DMS 273 treated with DMSO at 0.1 percent for 48 hours (cell line): ENCODE measurements around the gene OPN1MW3.
"Not testable (repeated sequence)": the region's sequence is repeated elsewhere in the genome, so short reads cannot be mapped to it uniquely, and the experiment has no call there.

Source experiments
- DNase-seq: peaks from one replicate; lab custom pipeline; 2025; lab: John Stamatoyannopoulos, UW

OPN1MW3 gene

DNA sequence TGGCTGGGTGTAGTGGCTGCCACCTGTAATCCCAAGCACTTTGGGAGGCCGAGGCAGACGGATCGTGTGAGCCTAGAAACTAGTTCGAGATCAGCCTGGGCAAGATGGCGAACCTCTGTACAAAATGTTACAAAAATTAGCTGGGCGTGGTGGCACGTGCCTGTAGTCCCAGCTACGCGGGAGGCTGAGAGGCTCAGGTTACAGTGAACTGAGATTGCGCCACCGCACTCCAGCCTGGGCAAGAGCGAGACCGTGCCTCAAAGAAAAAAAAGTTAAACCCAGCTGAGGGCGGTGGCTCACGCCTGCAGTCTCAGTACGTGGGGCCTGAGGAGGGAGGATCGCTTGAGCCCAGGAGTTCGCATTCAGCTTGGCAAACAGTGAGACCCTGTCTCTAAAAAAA, 39.3 kb downstream of the OPN1MW3 start:
- DNase-seq, result no peak

DNA sequence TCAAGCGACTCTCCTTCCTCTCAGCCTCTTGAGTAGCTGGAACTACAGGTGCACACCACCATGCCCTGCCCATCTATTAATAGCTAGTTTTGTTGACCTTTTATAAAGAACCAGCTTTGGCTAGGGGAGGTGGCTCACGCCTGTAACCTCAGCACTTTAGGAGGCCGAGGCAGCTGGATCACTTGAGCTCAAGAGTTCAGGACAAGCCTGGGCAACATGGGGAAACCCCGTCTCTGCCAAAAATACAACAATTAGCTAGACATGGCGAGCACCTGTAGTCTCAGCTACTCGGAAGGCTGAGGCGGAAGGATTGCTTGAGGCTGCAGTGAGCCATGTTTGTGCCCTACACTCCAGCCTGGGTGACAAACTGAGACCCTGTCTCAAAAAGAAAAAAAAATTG, 40.9 kb downstream of the OPN1MW3 start:
- peak; percentile 24 for DNase-seq

DNA sequence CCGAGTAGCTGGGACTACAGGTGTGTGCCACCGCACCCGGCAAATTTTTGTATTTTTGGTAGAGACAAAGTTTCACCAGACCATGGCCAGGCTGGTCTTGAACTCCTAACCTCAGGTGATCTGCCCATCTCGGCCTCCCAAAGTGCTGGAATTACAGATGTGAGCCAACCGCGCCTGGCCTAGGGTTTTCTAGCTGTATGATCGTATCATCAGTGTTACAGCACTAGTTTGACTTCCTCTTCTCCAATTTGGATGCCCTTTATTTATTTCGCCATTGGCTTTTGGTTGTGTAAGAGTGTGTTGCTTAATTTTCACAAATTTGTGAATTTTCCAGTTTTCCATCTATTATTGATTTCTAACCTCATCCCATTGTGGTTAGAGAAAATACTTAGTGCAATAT, 43.4 kb downstream of the OPN1MW3 start:
- DNase-seq, result no peak

DNA sequence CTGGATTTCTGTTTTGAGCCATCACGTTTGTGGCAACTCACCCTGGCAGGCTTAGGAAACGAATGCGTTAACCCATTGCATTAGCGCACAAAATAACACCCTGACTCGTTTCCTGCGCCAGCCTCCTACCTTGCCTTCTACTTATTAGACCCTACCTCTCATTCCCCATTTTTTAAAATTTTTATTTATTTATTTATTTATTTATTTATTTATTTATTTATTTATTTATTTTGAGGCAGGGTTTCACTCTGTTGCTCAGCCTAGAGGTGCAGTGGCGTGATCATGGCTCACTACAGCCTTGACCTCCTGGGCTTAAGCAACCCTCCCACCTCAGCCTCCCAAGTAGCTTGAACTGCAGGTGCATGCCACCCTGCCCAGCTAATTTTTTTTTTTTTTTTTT, 45.6 kb downstream of the OPN1MW3 start:
- not testable (repeated sequence) for DNase-seq

DNA sequence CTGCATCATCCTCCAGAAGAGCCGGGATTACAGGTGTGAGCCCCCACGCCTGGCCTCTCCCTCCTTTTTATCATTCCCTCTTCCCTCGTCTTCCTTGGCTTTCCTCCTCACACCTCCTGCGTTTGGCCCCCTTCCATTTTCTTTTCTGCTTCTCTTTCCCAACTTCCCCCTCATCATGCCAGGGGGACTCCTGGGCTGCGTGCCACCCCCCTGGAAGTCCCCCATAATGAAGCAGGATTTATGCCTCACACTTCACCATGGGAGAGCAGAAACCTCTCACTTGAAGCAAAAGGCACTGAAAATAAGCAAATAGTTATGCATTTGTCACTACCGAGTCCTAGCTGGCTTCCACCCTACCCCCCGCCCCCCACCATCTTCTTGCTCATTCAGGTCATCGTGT, 46.1 kb downstream of the OPN1MW3 start:
- DNase-seq, result no peak

DNA sequence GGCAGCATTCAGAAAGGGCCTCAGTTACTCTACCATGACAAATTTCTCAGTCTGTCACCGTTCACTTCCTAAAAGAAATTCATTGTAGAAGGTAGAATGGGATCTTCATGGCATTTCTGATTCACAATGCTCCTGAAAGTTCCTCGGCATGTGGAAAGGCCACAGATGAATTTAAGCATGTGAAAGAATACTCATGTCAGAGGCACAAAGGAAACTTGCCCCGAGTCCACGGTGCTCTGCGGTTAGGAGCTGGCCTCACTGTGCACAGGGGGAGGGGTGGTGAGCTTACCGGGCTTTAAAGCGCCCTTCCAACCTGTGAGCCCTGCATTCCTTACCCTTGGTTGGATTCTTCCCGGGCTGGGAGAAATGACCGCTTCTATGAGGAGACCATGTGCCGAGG, 47.5 kb downstream of the OPN1MW3 start:
- DNase-seq, result no peak

DNA sequence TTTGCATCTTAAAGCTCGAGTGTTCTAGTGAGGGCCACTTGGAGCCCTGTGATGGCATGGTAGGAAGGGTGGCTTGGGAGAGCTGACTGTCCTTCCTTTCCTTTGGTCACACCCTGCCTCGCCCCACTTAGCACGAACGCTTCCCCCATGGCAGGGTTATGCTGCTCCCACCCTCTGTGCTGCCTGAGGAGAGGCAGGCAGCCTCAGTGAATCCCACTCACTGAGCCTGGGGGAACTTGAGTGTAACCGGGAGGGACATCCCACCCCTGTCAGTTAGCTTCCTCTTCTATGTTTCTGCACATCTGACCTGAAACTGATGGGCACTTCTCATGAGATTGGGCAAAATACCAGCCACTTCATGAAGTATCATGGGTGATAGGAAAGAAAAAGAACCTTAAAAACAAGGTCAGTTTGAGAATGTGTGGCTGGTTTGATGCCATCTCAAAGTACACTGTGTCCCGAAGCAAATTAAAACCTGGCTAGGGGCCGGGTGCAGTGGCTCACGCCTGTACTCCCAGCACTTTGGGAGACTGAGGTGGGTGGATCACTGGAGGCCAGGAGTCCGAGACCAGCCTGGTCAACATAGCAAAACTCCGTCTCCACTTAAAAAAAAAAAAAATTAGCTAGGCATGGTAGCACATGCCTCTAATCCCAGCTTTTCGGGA, 48.3 kb downstream of the OPN1MW3 start:
- no peak for DNase-seq

DNA sequence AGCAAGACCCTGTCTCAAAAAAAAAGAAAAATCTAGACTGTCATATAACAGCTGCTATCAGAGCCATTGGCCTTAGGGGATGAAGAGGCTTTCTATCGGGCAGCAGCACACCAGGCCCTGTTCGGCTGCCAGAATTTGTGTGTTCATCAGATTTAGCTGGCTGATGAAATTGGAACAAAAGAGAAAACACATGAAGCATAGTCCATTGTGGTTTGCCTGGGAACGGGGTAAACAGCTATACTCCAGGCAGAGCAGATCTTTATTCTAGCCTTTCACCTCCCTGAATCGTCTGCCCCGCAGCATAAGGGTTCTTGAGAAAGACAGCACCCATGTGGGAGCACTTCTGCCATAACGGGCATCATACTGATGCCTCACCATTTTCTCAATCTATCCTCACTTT, 49.8 kb downstream of the OPN1MW3 start:
- no peak for DNase-seq

DNA sequence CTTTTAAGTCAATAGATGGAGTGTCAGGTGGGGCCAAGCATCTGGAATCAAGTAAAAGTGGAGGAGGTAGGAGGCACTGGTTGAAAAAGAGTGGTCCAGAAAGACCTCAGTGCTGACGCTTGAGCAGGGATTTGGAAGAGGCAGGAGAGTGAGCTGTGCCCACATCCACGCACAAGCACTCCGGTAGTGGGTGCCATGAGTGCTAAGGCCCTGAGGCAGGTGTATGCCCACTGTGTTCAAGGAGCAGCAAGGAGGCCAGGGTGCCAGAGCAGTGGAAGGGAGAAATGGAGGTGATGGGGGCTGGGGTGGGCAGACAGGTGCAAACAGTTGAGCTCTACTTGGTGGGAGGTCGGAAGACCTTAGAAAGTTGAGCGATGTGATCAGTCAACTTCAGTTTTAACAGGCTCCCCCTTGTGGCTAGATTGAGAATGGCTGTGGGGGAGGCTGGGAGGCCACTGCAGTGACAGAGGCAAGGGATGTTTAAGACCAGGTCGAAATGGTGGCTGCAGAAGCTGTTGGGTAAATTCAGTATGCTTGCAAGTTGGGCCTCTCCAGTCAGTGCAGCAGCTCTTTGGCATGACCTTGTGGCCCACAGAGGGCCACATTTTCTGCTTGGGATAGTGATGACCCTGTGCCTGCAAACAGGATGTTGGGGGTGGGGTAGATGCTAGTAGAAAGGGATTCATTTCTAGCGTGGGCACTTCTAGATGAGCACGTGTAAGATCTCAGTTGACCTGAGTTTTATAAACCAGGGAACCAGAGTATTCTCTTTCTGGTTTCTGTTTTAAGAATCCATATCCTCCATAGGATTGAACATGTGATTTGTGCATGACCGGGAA, 50.9 kb downstream of the OPN1MW3 start:
- DNase-seq, result no peak

DNA sequence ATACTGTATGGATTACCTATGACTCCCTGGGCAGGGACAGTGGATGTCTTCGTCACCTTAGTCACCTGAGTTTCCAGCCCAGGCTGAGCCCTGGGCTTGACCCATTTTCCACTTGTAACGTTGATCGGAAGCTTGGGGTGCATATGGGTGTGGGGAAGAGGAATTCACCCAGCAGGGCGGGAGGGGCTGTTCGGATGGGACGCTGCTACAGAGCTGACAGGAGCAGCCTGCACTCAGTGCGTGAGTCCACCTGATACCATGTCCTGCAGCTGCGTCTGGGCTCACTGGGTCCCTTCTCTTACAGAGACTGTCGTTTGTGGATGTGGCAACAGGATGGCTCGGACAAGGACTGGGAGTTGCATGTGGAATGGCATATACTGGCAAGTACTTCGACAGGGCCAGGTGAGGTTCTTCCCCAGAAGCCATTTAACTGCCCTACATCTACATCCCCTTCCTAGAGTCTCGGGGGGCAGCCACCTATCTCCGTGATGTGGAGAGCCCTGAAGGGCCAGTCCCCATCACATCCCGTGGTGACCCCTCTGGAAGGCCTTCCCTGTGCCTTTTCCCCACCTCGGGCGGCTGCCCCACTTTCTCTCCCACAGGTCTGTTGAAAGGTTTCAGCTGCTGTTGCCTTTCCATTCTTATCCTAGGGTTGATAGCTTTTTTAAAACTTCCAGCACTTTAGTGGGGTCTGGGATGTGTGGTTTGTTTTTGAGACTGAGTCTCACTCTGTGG, 51.8 kb downstream of the OPN1MW3 start:
- no peak for DNase-seq

DNA sequence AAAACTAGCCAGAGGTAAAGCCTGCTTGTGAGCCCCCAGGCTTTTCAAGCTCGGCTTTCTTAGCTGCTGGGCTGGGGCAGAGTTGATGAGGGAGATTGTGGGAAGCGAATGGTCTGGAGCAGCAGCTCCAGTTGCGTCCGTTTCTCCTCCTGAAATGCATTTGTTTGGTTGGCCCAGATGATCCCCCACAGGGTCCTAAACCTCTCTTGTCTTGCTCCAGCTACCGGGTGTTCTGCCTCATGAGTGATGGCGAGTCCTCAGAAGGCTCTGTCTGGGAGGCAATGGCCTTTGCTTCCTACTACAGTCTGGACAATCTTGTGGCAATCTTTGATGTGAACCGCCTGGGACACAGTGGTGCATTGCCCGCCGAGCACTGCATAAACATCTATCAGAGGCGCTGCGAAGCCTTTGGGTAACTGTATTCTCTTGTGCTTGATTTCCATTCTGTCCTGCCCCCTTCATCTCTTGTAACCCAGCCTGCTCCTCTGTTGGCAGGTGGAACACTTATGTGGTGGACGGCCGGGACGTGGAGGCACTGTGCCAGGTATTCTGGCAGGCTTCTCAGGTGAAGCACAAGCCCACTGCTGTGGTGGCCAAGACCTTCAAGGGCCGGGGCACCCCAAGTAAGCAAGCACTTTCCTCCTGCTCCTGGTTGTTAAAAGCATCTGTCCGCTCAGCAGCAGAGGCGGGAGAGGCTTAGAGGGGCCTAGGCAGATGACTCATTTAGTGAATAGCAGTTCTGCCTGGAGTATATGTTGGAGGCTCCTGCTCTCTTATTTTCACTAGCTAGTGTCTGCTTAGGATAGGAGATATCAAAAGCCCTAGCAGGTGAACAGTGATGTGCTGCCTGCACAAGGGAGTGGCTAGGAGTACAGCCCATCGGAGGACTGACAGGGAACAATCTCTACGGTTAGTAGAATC, 53.5 kb downstream of the OPN1MW3 start:
- DNase-seq, result no peak

DNA sequence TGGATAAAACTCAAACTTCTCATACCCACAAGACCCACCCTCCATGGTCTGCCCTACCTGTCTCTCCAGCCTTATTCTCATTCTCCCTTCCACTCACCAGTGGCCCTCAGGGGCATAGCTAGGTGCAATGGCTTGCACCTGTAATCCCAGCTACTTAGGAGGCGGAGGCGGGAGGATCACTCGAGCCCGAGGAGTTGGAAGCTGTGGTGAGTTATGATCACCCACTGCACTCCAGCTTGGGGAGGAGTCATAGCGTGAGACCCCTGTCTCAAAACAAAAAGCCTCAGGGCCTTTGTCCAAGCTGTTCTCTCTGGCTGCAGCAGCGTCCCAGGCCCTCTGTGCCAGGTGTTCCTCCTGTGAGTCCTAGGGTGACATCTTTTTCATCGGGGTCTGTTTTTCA, 54.7 kb downstream of the OPN1MW3 start:
- DNase-seq, result no peak

DNA sequence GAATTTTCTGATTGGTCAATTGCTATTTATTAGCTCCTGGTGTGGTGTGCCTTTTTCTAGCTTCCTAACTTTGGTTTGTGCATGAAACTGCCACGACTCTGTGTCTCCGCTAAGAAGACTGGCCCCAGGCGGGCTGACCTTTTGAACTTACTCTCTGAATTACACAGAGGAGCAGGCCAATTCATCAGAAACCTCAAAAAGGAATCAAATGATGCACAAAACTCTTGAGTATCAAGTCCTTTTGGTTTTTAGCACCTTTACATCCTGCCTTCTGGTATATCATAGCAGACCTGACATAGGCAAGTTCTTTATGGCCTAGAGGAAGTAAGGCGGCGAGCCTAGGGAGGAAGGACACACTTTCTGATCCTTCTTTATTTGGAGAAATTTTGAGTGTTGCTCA, 55.8 kb downstream of the OPN1MW3 start:
- no peak for DNase-seq

DNA sequence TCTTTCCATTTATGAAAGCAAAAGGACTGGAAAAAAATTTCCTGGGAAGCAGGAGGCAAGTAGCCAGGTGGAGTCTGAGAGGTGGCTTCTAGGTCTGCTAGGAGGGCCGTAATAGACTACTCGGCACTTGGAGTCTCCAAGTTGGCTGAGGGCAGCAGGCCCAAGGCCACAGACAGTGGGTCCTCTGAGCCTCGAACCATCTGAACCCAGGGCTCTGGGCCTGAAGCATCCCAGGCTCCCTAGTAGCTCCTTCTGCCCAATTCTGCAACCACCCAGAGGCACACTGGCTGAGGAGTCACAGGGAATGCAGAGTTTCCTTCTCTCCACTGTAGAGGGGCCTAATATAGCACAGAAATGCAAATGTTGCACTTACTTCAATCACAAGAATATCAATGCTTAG, 58.0 kb downstream of the OPN1MW3 start:
- DNase-seq, result no peak

DNA sequence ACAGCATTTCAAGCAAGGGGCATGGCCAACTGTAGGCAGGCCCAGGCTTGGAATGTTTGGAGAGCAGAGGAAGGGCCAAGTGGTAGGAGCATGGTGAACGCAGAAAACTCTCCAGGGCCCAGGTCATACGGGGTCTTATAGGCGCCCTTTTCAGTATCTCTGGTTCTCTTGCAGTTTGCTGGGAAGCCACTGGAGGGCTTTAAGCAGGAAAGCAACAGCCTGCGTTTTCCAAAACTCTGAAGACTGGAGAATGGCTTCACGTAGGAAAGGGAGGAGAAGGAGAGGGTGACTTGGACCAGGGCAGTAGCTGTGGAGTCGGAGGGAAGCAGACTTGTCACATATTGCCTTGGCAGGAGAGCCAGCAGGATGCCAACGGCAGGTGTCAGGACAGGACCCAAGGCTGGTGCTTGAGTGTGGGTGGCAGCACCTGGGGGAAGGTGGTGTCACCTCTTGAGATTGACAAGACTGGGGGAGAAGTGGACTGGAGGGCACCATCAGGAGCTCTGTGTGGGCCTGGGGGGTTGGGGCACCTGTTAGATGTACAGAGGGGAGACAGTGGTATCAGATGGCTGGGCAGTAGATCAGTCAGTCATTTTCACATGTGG, 60.1 kb downstream of the OPN1MW3 start:
- DNase-seq, result no peak

DNA sequence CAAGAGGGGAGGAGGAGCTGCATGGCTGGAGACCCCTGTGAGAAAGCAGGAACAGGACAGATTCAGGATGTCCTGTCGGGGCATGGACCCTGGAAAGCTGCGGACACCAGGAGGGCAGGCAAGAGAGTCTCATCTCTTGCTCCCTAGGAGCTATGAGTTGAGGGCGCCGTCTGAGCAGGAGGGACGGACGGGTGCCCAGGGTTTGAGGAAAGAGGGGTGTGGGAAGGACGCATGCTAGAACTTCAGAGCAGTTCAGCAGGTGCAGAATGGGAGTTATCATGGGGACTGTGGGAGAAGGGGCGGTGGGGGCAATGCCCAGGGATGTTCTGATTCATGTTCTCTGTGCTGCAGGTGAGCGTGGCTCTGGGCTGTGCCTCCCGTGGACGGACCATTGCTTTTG, 63.0 kb downstream of the OPN1MW3 start:
- no peak for DNase-seq
